HUES6 (cell line): Measurements from ENCODE around the gene OR56A1.

Source experiments
- H3K27ac ChIP-seq: 2 replicates; pipeline ENCODE4 v1.7.0; 2013; ENCODE audit warnings: low read depth, mild to moderate bottlenecking, low read length, inconsistent platforms
- H3K27me3 ChIP-seq: 2 replicates; pipeline ENCODE4 v1.6.1; 2013; ENCODE audit warnings: low read length; ENCODE audit not compliant: control insufficient read depth, insufficient read depth
- H3K36me3 ChIP-seq: 2 replicates; pipeline ENCODE4 v1.6.1; 2013; ENCODE audit warnings: low read length; ENCODE audit not compliant: control insufficient read depth, insufficient read depth
- H3K4me1 ChIP-seq: 2 replicates; pipeline ENCODE4 v1.6.1; 2013; ENCODE audit warnings: low read length; ENCODE audit not compliant: control insufficient read depth, insufficient read depth
- H3K4me3 ChIP-seq: 2 replicates; pipeline ENCODE4 v1.5.1; 2013; ENCODE audit warnings: low read depth, low read length
- H3K9ac ChIP-seq: one replicate; pipeline ENCODE4 v1.6.1; 2013; ENCODE audit warnings: mild to moderate bottlenecking, low read length
- H3K9me3 ChIP-seq: 2 replicates; pipeline ENCODE4 v1.6.1; 2013; ENCODE audit warnings: low read depth, low read length; ENCODE audit not compliant: control insufficient read depth, insufficient read depth

Gene OR56A1

DNA sequence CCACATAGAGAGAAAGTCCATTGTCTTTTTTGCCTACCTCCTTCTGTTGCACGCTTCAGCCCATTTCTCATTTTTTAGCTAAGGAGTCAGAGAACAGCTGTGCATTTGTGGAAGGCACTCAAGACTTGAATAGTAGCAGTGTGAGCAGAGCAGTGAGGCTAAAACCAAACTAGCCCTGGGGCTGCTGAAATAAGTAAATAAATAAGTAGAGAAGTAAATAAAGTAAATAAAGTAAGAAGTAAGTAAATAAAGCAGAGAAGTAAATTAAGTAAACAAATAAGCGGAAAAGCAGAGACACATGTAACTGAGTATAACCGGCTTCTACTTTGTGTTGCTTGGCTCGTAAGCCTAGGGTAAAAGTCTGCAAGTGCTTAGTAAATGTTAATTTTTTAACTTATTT, 41.4 kb downstream of the OR56A1 start:
- Histone ChIP-seq H3K27me3 (no peaks in the 10 kb centered on the region), H3K27ac (no peak overlapping the region), H3K4me1 (no peaks in the 10 kb centered on the region), H3K9ac (no peak overlapping the region), H3K9me3 (no peaks in the 10 kb centered on the region), H3K4me3 (no peak overlapping the region), H3K36me3 (no peaks in the 10 kb centered on the region)

DNA sequence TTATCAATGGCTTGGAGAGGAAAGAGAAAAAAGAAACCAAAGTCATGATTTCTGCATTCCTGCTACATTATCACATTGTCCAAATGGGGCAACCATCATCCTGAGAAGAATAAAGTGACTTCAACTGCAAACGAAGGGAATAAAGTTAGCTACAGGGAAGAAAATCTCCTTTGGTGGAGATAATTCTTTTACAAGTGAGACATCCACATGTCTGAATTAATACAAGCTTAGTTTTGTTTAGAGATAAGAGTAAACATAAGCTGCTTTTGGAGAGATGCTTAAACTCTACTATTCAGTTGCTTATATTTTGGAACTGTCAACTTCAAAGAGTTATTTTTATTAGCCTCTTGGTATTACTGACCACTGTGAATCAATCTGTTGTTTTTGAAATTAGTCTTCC, 43.7 kb downstream of the OR56A1 start, which contains the start of gene OR52L1:
Gene OR52L1 (minus strand): TSS at position 101 of the 400 bp plus-strand sequence. CDS start 55 bp downstream, at position 46.
- no peak within 1 kb of the TSS for H3K9ac ChIP-seq
- H3K27ac ChIP-seq: no peak within 1 kb of the TSS
- H3K4me1 ChIP-seq: no peaks in the 10 kb centered on the region
- H3K9me3 ChIP-seq: no peaks in the 10 kb centered on the region; the same call in 1 of the 2 replicates
- H3K36me3 ChIP-seq: no peaks in the 10 kb centered on the region
- no peaks in the 10 kb centered on the region for H3K27me3 ChIP-seq
- H3K4me3 ChIP-seq: no peak within 1 kb of the TSS

DNA sequence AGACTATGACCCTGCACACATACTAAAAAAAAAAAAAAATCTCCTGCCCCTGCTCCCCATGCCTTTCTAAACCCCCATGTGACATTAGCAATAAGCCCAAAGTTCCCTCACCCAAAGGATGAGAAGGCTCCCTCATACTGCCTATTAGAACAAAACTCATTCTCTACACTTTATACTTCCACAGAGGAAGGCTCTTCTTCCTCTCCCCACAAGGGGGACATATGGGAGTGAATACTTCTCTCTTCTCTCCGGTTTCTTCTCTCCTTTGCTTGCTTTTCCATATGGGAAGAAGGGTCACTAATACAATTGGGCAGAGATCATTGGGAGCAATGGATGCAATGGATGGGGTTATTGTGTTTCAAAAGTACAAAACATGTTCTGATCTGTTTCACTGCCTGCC, 47.1 kb downstream of the OR56A1 start:
- Histone ChIP-seq H3K27me3 (no peaks in the 10 kb centered on the region), H3K27ac (no peak overlapping the region), H3K4me3 (no peak overlapping the region), H3K9ac (no peak overlapping the region), H3K4me1 (no peaks in the 10 kb centered on the region), H3K9me3 (peaks cover 4% of the 10 kb centered on the region; the same call in 1 of the 2 replicates), H3K36me3 (no peaks in the 10 kb centered on the region)

DNA sequence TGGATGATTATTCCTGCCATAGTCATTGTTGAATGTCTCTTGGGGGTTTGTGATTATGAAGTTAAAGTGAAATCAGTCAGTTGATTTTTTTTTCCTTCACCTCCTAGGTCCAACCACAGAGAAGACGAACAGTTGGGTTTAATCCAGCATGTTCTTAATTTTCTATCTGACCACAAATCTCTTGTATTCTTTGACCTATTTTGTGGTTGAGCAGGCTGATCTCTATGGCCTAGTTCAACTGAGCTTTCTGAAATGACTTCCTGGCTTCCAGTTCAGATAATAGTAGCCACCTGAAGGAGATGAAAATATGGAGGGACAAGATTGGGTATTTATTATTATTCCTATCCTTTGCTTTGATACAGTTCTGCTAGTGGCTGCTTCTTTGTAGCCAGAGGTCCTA, 57.0 kb downstream of the OR56A1 start:
- no peak overlapping the region for H3K9ac ChIP-seq
- peaks cover 3% of the 10 kb centered on the region; the same call in 1 of the 2 replicates for H3K9me3 ChIP-seq
- H3K27ac ChIP-seq: no peak overlapping the region
- no peaks in the 10 kb centered on the region for H3K36me3 ChIP-seq
- no peaks in the 10 kb centered on the region for H3K4me1 ChIP-seq
- no peak overlapping the region for H3K4me3 ChIP-seq
- no peaks in the 10 kb centered on the region; the same call in 1 of the 2 replicates for H3K27me3 ChIP-seq
